HepG2 (cell line): ENCODE measurements around the gene SUPT4H1.

Experiments
- DPF2 ChIP-seq: sonication (generic); formaldehyde crosslinking; IDR thresholded peaks from 2 replicates; pipeline ENCODE4 v1.4.0; 2020; ENCODE audit warnings: mild to moderate bottlenecking, low read depth, missing genetic modification reagents, borderline replicate concordance
- HNRNPK ChIP-seq: fragments of 200-400 bp; formaldehyde crosslinking; IDR thresholded peaks from 2 replicates; pipeline ENCODE4 v1.6.1; 2018; ENCODE audit warnings: low read length, low read depth, moderate library complexity, mild to moderate bottlenecking; ENCODE audit not compliant: poor library complexity, severe bottlenecking
- KDM1A ChIP-seq: IDR thresholded peaks from 2 replicates; pipeline ENCODE4 v1.6.1; 2016; ENCODE audit warnings: missing compliant biosample characterization
- KDM5B ChIP-seq: sonication (generic); formaldehyde crosslinking; IDR thresholded peaks from 2 replicates; pipeline ENCODE4 v1.4.0; 2020; ENCODE audit warnings: missing genetic modification reagents, mild to moderate bottlenecking, borderline replicate concordance
- MYC ChIP-seq: sonication (generic); formaldehyde crosslinking; IDR thresholded peaks from 2 replicates; pipeline ENCODE4 v1.9.0; 2021; ENCODE audit warnings: missing genetic modification reagents, borderline replicate concordance
- POLR2A ChIP-seq, 2 experiments: IDR thresholded peaks; 2 replicates each; pipeline ENCODE4 v1.6.1; 2011; ENCODE audit warnings: low read depth in 2 of 2, low read length in 2 of 2, mild to moderate bottlenecking in 1 of 2, moderate library complexity in 1 of 2; ENCODE audit not compliant: insufficient read depth in 1 of 2
- ZFP36L2 ChIP-seq: sonication (generic); formaldehyde crosslinking; IDR thresholded peaks from 2 replicates; pipeline ENCODE4 v1.4.0; 2020; ENCODE audit warnings: missing genetic modification reagents
- ZNF253 ChIP-seq: sonication (generic); formaldehyde crosslinking; IDR thresholded peaks from 2 replicates; pipeline ENCODE4 v1.8.0; 2022; ENCODE audit warnings: mild to moderate bottlenecking, missing genetic modification reagents, borderline replicate concordance
- ZNF3 ChIP-seq: IDR thresholded peaks from 2 replicates; pipeline ENCODE4 v1.7.0; 2017; ENCODE audit warnings: inconsistent platforms
- ZNF331 ChIP-seq: sonication (generic); formaldehyde crosslinking; IDR thresholded peaks from 2 replicates; pipeline ENCODE4 v1.4.0; 2020; ENCODE audit warnings: missing genetic modification reagents
- ZNF512 ChIP-seq: sonication (generic); formaldehyde crosslinking; IDR thresholded peaks from 2 replicates; pipeline ENCODE4 v1.4.0; 2020; ENCODE audit warnings: mild to moderate bottlenecking, missing genetic modification reagents
- ZNF563 ChIP-seq: sonication (generic); formaldehyde crosslinking; IDR thresholded peaks from 2 replicates; pipeline ENCODE4 v1.8.0; 2022; ENCODE audit warnings: mild to moderate bottlenecking, moderate library complexity, missing genetic modification reagents

GRCh38 chr17:58337210-58337599 is 14.8 kb downstream of the SUPT4H1 start:
- no peak for TF ChIP-seq ZNF512 (CRISPR knock-in tag)
- no peak for TF ChIP-seq ZFP36L2 (CRISPR knock-in tag)
- TF ChIP-seq KDM5B (CRISPR knock-in tag), result no peak
- no peak for TF ChIP-seq DPF2 (CRISPR knock-in tag)
- TF ChIP-seq ZNF331 (CRISPR knock-in tag), result no peak
- TF ChIP-seq MYC (CRISPR knock-in tag), result no peak
- TF ChIP-seq HNRNPK, result no peak
- no peak for TF ChIP-seq KDM1A (CRISPR knock-in tag)
- no peak for TF ChIP-seq POLR2A (IDR thresholded peaks at IDR 0.05; ENCODE audit: insufficient read depth in 1 of 2, low read depth in 2 of 2, low read length in 2 of 2)
- no peak for TF ChIP-seq ZNF253 (CRISPR knock-in tag)
- TF ChIP-seq ZNF563 (CRISPR knock-in tag), result no peak
- TF ChIP-seq ZNF3 (CRISPR knock-in tag), result no peak
